ENCODE data around the gene SMOC2.

The SMOC2 gene

GRCh38 chr6:168415098-168415992, 25.6 kb upstream of the SMOC2 start:
- DNase-seq (ENCODE audit: insufficient read length, low spot score), result no peak
- no peak for FAIRE-seq

GRCh38 chr6:168415993-168416530, 24.9 kb upstream of the SMOC2 start:
- FAIRE-seq (no peak), DNase-seq (ENCODE audit: insufficient read length, low spot score) (no peak)

- DNase-seq (ENCODE audit: insufficient read length, low spot score) (no peak), FAIRE-seq (no peak)
These were observed 24.5 kb upstream of the SMOC2 start for GRCh38 chr6:168416531-168416930.

GRCh38 chr6:168417191-168417590, 23.8 kb upstream of the SMOC2 start:
- DNase-seq (ENCODE audit: insufficient read length, low spot score) (no peak), FAIRE-seq (no peak)

GRCh38 chr6:168417679-168418557, 23.1 kb upstream of the SMOC2 start:
- no peak for DNase-seq (ENCODE audit: insufficient read length, low spot score)
- no peak for FAIRE-seq

- DNase-seq (ENCODE audit: insufficient read length, low spot score), result no peak
- no peak for FAIRE-seq
These were observed 22.3 kb upstream of the SMOC2 start for GRCh38 chr6:168418711-168419121.

GRCh38 chr6:168419569-168419968, 21.4 kb upstream of the SMOC2 start:
- FAIRE-seq (no peak), DNase-seq (ENCODE audit: insufficient read length, low spot score) (no peak)

- FAIRE-seq (no peak), DNase-seq (ENCODE audit: insufficient read length, low spot score) (no peak)
These were observed 20.9 kb upstream of the SMOC2 start for GRCh38 chr6:168420084-168420483.

GRCh38 chr6:168420706-168421105, 20.3 kb upstream of the SMOC2 start:
- FAIRE-seq (no peak), DNase-seq (ENCODE audit: insufficient read length, low spot score) (no peak)

GRCh38 chr6:168427184-168427583, 13.8 kb upstream of the SMOC2 start:
- DNase-seq (ENCODE audit: insufficient read length, low spot score) (no peak), FAIRE-seq (no peak)

- no peak for FAIRE-seq
These were observed 12.7 kb upstream of the SMOC2 start for GRCh38 chr6:168428052-168428826.

GRCh38 chr6:168428863-168429262, 12.1 kb upstream of the SMOC2 start:
- no peak for FAIRE-seq
- no peak for DNase-seq (ENCODE audit: insufficient read length, low spot score)

More at GRCh38 chr6:168428052-168428826, 12.7 kb upstream of the SMOC2 start:
- DNase-seq (ENCODE audit: insufficient read length, low spot score), result no peak

- FAIRE-seq (no peak), DNase-seq (ENCODE audit: insufficient read length, low spot score) (no peak)
These were observed 8.8 kb upstream of the SMOC2 start for GRCh38 chr6:168432196-168432595.

- FAIRE-seq (no peak), DNase-seq (ENCODE audit: insufficient read length, low spot score) (no peak)
These were observed 7.1 kb upstream of the SMOC2 start for GRCh38 chr6:168433898-168434297.

GRCh38 chr6:168434505-168434904, 6.5 kb upstream of the SMOC2 start:
- FAIRE-seq (no peak), DNase-seq (ENCODE audit: insufficient read length, low spot score) (no peak)

GRCh38 chr6:168437751-168438150, 3.2 kb upstream of the SMOC2 start:
- FAIRE-seq (no peak), DNase-seq (ENCODE audit: insufficient read length, low spot score) (no peak)

GRCh38 chr6:168438783-168439520, 2.0 kb upstream of the SMOC2 start:
- DNase-seq (ENCODE audit: insufficient read length, low spot score), result no peak
- no peak for FAIRE-seq

GRCh38 chr6:168439794-168440450, 1.1 kb upstream of the SMOC2 start:
- FAIRE-seq (no peak), DNase-seq (ENCODE audit: insufficient read length, low spot score) (no peak)

Data from GM19239 (cell line).